HG03175 (cell line): ENCODE measurements around the gene FAM120C.

ENCODE experiments used
- ATAC-seq: cut with Tn5 transposase; IDR thresholded peaks from one replicate; pipeline ENCODE4 v1.9.1; 2021; ENCODE audit warnings: mild to moderate bottlenecking, moderate library complexity; ENCODE audit not compliant: unreplicated experiment

Gene FAM120C

GRCh38 chrX:54043056-54043455, 140.0 kb downstream of the FAM120C start:
- no peak for ATAC-seq

GRCh38 chrX:54042609-54043021, 140.4 kb downstream of the FAM120C start:
- no peak for ATAC-seq

GRCh38 chrX:54030329-54030728, 152.7 kb downstream of the FAM120C start:
- ATAC-seq = no peak

GRCh38 chrX:54029529-54030143, 153.4 kb downstream of the FAM120C start:
- no peak for ATAC-seq

GRCh38 chrX:54024350-54024749, 158.7 kb downstream of the FAM120C start:
- no peak for ATAC-seq
